Fibroblast of the aortic adventitia (primary cell): ENCODE results near the gene SLC25A11. TPM values are rescaled to one million over a fixed set of nuclear protein-coding genes. Genes with fewer than 3 reads are reported as not detected.

Experiments
- DNase-seq: peaks from one replicate; pipeline ENCODE4 v3.0.0-alpha.2; 2010; ENCODE audit warnings: low read depth
- H3K4me3 ChIP-seq: 2 replicates; pipeline ENCODE4 v1.5.1; 2011; ENCODE audit warnings: low read depth, mild to moderate bottlenecking, control low read depth, low read length, moderate library complexity
- total RNA-seq: library from RNA; depleted of rRNA; stranded (reverse); fragments of >200 nt; gene quantifications from 2 replicates; pipeline ENCODE4 v1.2.3, GENCODE V29; 2012; ENCODE audit warnings: low replicate concordance
- TF ChIP-seq, protein P1 (sequence below): IDR thresholded peaks from 2 replicates; pipeline ENCODE4 v1.5.1; 2011; ENCODE audit warnings: mild to moderate bottlenecking, low read length, control low read depth, inconsistent platforms; ENCODE audit not compliant: insufficient read depth

The SLC25A11 gene
- total RNA-seq, 1 donor, result 49.9 TPM

DNA sequence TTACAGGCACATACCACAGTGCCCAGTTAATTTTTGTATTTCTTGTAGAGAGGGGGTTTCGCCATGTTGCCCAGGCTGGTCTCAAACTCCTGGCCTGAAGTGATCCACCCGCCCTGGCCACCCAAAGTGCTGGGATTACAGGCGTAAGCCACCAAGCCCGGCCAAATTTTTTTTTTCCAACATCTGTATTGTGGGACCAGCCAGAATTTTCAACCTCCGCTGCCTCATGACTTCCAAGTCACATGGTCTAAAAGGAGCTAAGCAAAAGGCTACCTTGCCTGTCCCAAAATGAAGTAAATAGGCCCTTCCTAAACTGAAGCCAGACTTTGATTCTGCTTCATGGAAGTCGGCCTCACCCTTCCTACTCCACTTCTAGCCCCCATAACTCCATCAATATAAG lies 32.0 kb upstream of the SLC25A11 start:
- no peak overlapping the region for H3K4me3 ChIP-seq
- no peak for DNase-seq
- TF ChIP-seq, protein P1, sequence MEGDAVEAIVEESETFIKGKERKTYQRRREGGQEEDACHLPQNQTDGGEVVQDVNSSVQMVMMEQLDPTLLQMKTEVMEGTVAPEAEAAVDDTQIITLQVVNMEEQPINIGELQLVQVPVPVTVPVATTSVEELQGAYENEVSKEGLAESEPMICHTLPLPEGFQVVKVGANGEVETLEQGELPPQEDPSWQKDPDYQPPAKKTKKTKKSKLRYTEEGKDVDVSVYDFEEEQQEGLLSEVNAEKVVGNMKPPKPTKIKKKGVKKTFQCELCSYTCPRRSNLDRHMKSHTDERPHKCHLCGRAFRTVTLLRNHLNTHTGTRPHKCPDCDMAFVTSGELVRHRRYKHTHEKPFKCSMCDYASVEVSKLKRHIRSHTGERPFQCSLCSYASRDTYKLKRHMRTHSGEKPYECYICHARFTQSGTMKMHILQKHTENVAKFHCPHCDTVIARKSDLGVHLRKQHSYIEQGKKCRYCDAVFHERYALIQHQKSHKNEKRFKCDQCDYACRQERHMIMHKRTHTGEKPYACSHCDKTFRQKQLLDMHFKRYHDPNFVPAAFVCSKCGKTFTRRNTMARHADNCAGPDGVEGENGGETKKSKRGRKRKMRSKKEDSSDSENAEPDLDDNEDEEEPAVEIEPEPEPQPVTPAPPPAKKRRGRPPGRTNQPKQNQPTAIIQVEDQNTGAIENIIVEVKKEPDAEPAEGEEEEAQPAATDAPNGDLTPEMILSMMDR, result no peak

DNA sequence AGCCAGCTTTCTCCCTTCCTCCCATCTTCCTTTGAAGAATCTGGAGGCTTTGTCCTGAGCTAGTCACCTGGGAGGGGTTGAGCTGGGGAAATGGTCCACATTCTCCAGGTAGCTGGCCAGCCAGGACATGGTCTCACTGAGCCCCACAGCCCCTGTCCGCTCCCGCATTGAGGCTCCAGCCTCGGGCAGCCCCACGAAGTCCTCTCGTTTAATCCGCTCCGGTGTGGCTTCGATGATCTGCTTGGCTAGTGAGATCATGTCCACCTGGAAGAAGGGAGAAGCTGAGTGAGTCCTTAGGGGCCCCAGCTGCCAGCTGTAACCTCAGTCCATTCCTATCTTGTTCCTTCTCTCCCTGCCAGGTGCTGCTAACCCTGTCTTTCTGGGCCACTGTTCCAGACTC lies 30.4 kb upstream of the SLC25A11 start:
- TF ChIP-seq, protein P1, result no peak
- no peak for DNase-seq
- H3K4me3 ChIP-seq, result no peak overlapping the region

DNA sequence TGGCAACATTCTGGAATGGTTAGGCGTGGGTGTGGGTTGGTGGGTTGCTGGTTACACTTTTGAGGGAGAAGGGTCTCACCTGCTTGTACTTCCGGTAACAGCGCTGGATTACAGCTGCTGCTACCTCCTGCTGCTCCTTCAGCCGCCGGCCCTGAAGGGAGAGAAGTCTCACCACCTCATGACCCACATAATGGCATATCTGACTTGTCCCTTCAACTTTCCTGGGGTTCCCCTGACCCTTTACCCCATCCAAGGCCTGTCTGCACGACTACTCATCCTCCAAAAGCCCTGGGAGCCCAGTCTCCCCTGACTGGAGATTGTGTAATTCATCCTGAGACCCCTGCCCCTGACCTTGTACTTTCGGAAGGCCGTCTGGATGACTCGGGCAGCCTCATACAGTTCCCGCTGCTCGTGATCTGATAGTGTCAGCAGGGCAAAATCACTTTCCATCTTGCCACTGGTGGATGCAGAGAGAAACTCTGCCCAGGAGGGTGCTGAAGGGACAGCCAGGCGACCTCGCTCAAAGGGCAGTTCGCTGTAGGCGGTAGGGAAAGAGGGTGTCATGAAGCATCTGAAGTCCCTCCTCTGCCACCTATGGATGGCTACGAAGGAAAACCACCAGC lies 29.8 kb upstream of the SLC25A11 start:
- H3K4me3 ChIP-seq, result peak overlapping the region; percentile 88
- TF ChIP-seq, protein P1, result no peak
- peak; percentile 37 for DNase-seq

DNA sequence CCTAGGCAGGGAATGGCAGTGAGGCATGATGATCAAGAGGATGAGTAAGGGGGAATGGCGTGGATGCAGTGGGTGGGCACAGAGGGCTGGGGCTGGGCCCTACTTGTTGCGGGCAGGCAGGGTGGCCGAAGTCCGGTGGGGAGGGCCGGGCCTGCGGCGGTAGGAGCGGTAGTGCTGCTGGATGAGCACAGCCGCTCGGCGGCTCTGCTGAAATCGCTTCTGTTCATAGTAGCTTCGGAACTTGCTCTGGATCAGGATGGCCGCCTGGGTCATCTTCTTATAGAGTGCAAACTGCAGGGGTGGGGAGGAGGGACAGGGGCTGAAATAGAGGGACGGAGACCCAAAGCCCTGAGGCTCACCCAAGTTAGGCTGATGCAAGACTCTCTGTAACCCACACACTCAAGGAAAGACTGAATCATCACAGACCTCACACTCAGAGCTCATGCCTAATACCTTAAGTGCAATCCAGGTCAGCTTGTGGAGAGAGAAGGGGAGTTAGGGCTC lies 29.3 kb upstream of the SLC25A11 start:
- TF ChIP-seq, protein P1, result no peak
- DNase-seq, result peak; percentile 97
- H3K4me3 ChIP-seq, result peak overlapping the region; percentile 88

DNA sequence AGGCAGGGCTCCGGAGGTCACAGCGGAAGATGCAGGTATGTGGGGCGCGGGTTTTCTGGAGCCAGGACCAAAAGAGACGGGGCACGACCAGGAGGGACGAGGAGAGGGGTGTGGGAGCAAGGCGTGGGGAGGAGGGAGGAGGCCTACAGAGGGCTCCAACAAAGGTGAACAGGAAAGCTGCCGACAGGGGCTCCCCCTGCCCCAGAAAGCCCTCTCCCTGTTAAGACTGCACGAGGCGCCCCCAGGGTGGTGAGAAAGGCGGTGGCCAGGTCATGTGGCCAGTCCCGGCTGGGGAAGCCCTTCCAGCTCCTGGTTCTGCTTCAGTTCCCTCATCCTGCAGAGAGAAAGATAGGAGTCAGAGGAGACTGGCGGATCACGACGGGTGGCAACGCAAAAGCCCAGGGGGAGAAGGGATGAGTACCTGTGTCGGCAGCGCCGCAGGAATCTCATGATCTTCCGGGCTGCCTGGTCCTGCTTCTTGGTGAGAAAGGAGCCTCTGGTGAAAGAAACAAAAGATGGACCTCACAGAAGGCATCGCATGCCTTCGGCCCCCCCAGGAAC lies 28.7 kb upstream of the SLC25A11 start:
- peak; percentile 40 for DNase-seq
- TF ChIP-seq, protein P1, result no peak
- H3K4me3 ChIP-seq, result peak overlapping the region; percentile 88

DNA sequence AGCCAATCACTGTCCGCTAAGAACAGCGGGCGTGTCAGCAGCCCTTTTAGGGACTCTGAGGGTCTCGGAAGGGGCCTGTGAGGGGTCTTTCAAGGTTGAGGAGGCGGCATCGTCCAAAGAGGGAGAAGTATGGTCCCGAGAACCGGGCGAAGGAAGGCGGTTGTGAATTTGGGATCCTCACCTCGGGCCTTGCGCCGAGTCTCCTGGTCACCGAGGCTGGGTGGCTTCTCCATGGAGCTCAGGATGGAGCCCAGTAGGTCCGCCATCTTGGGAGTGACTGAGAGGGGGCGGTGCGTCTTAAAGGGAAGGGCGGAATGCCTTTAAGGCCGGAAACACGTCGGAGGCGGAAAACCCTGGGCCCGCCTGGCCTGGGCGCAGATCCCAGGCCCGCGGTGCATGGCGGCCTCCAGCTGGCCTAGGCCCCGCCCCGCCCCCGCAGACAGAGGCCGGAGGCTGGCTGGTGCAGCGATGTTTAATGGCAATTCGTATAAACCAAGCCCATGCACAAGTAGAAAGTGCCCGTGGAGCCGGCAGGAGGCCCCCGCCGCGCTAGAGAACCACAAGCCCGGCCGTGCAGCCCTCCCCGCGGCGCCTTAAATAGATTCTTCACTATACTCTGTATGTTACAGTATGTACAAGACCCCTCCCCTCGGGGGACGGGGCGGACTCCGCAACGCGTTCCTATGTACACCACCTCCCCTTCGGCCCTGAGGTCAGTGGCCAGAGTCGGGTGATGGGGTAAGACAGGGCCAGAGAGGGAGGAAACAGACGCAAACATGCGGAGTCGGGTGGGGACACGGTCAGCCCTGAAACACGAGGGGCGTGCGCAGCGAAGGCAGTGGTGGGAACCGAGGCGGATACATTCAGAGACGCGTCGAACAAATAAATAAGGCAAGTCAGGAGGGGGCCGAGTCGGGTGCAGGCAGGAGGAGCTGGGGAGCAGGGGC lies 28.0 kb upstream of the SLC25A11 start, which contains the start of gene SPAG7:
Gene SPAG7 (minus strand): TSS at position 279 of the 947 bp plus-strand sequence. CDS start 13 bp downstream, at position 266.
- TF ChIP-seq, protein P1, result peak; percentile 25
- DNase-seq, result peak; percentile 99
- peak within 1 kb of the TSS; percentile 88 for H3K4me3 ChIP-seq
